NB4 (cell line): Measurements from ENCODE around the gene RMDN3.

Experiments used
- DNase-seq: peaks from one replicate; pipeline ENCODE4 v3.0.0; 2010; ENCODE audit warnings: low read depth
- H3K4me3 ChIP-seq: one replicate; pipeline ENCODE4 v1.5.1; 2011; ENCODE audit warnings: mild to moderate bottlenecking, low read depth, low read length, moderate library complexity
- CTCF ChIP-seq: IDR thresholded peaks from one replicate; pipeline ENCODE4 v1.5.1; 2012; ENCODE audit warnings: low read depth, low read length
- MYC ChIP-seq: IDR thresholded peaks from 2 replicates; pipeline ENCODE4 v1.6.1; 2011; ENCODE audit warnings: low read depth, low read length
- POLR2A ChIP-seq: IDR thresholded peaks from 2 replicates; pipeline ENCODE4 v1.6.1; 2011; ENCODE audit warnings: mild to moderate bottlenecking; ENCODE audit not compliant: insufficient read length; ENCODE audit errors: extremely low read depth
- TF ChIP-seq, protein P1 (sequence below): IDR thresholded peaks from 2 replicates; pipeline ENCODE4 v1.6.1; 2011; ENCODE audit warnings: low read depth, low read length

The RMDN3 gene

DNA sequence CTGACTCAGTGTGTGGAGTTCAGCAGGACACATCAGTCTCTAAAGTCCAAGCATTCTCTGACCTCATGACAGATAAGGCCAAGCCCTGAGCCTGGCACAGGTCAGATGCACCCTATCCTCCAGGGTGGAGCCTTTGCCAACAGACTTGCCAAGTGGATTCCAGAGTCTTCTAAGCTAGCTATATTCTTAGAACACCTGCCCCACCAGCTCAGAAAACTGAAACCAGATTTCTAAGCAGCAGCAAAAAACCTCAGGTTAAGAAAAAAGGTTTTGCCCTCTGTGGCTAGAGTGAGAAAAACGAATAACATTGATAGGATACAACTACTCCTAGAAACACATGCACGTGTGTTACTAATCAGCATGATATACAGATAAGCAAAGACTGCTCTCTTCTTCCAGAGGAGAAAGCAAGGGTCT lies 11.6 kb downstream of the RMDN3 start:
- no peak for TF ChIP-seq CTCF
- no peak for TF ChIP-seq POLR2A
- TF ChIP-seq, protein P1, sequence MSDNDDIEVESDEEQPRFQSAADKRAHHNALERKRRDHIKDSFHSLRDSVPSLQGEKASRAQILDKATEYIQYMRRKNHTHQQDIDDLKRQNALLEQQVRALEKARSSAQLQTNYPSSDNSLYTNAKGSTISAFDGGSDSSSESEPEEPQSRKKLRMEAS: no peak
- TF ChIP-seq MYC: no peak
- H3K4me3 ChIP-seq: no peak overlapping the region
- no peak for DNase-seq

- no peak for TF ChIP-seq CTCF
- TF ChIP-seq, protein P1: no peak
- no peak for DNase-seq
Observed at GRCh38 chr15:40739854-40740253, 15.2 kb downstream of the RMDN3 start.

DNA sequence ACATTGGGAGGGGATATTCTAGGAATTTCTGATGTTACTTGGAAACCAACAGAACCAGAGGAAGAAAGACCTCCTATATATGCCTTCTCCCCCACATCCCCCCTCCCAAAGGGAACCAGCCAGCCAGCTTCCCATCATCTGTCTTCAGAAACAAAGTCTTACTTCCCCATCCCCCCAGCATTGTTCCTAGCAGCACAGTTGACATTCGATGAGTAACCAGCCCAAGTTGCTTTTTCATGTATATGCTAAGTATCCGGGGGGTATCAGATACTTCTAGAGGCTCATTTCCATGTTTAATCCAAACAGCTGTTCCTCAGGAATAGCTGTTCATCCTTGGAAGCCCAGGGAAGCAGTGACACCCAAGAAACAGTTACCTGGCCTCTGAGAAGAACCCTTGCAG lies 16.0 kb downstream of the RMDN3 start:
- TF ChIP-seq, protein P1: no peak
- no peak overlapping the region for H3K4me3 ChIP-seq
- no peak for DNase-seq

More at GRCh38 chr15:40739854-40740253, 15.2 kb downstream of the RMDN3 start:
- no peak overlapping the region for H3K4me3 ChIP-seq

DNA sequence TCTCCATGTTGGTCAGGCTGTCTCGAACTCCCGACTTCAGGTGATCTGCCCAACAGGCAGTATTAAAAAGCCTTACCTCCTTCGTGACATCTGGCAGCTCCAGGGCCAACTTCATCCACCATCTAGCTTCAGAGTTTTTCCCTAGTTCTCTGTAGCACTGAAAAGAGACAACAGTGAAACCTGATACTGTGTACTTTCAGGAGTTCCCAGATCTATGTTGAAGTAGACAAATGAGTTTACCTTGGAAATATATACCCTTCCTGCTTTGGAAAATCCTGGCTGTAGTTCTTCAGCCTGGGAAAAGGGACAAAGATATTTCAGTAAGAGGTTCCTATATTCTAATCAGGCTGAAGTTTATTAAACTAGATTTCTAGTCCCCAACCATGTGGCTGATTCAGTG lies 18.0 kb downstream of the RMDN3 start:
- no peak for DNase-seq
- no peak overlapping the region for H3K4me3 ChIP-seq
- no peak for TF ChIP-seq MYC
- TF ChIP-seq, protein P1: no peak
- TF ChIP-seq CTCF: no peak
- TF ChIP-seq POLR2A: no peak

DNA sequence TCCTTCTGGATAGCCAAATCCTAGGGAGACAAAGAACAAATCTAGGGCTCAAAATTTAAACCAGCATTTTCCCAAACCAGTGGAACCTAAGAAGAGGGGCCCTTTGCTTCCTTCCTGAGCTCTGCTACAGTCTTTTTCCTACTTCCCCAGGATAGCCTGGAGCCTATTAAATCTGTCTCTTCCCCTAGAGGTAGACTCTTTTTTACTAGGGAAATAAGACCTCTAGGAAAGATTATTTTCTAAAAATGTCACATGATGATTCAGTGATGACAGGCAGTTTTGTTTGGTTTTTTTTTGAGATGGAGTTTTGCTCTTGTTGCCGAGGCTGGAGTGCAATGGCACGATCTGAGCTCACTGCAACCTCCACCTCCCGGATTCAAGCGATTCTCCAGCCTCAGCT lies 18.5 kb downstream of the RMDN3 start:
- TF ChIP-seq, protein P1: no peak
- TF ChIP-seq MYC (no peak), CTCF (no peak), POLR2A (no peak)
- no peak overlapping the region for H3K4me3 ChIP-seq
- no peak for DNase-seq

DNA sequence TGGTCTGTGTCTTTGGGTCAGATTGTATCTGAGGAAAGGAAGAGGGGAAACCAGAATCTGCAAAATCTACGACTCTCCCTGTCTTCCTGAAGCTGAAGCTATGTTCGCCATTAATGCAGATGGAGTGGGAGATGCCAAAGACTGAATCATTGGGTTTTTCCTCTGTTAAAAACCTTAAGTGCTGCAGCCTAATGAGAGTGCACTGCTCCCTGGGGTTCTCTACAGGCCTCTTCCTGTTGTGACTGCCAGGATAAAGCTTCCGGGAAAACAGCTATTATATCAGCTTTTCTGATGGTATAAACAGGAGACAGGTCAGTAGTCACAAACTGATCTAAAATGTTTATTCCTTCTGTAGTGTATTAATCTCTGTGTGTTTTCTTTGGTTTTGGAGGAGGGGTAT lies 24.0 kb downstream of the RMDN3 start:
- TF ChIP-seq MYC (no peak), POLR2A (no peak), CTCF (no peak)
- TF ChIP-seq, protein P1: no peak
- H3K4me3 ChIP-seq: no peak overlapping the region
- DNase-seq: no peak
